ELR (cell line): ENCODE data around the gene POP4.

Source experiments
- DNase-seq: peaks from one replicate; pipeline ENCODE4 v3.0.0-alpha.2; 2015; ENCODE audit warnings: low read depth

Gene POP4

GRCh38 chr19:29576761-29577648 lies 29.1 kb upstream of the POP4 start:
- DNase-seq, result peak; percentile 81

GRCh38 chr19:29577649-29577963 lies 28.5 kb upstream of the POP4 start:
- no peak for DNase-seq

- DNase-seq, result no peak
Observed at GRCh38 chr19:29578349-29578748, 27.7 kb upstream of the POP4 start.

GRCh38 chr19:29579308-29579910 lies 26.7 kb upstream of the POP4 start:
- DNase-seq, result no peak

- no peak for DNase-seq
Observed at GRCh38 chr19:29581398-29581797, 24.7 kb upstream of the POP4 start.

- DNase-seq, result peak; percentile 71
Observed at GRCh38 chr19:29583196-29583999, 22.7 kb upstream of the POP4 start.

GRCh38 chr19:29586401-29586800 lies 19.7 kb upstream of the POP4 start:
- DNase-seq, result peak; percentile 49

- DNase-seq, result no peak
Observed at GRCh38 chr19:29587059-29587458, 19.0 kb upstream of the POP4 start.

- peak; percentile 85 for DNase-seq
Observed at GRCh38 chr19:29587518-29587986, 18.5 kb upstream of the POP4 start.

GRCh38 chr19:29588095-29588494 lies 18.0 kb upstream of the POP4 start:
- DNase-seq, result no peak

GRCh38 chr19:29590278-29590677 lies 15.8 kb upstream of the POP4 start:
- DNase-seq, result peak; percentile 6

GRCh38 chr19:29591670-29592069 lies 14.4 kb upstream of the POP4 start:
- no peak for DNase-seq

GRCh38 chr19:29593869-29594268 lies 12.2 kb upstream of the POP4 start:
- no peak for DNase-seq

- DNase-seq, result no peak
Observed at GRCh38 chr19:29596080-29596727, 9.9 kb upstream of the POP4 start.

GRCh38 chr19:29596885-29597525 lies 9.1 kb upstream of the POP4 start:
- DNase-seq, result peak; percentile 51

GRCh38 chr19:29598036-29598435 lies 8.0 kb upstream of the POP4 start:
- no peak for DNase-seq

GRCh38 chr19:29598496-29598895 lies 7.6 kb upstream of the POP4 start:
- no peak for DNase-seq

GRCh38 chr19:29603308-29603707 lies 2.8 kb upstream of the POP4 start:
- no peak for DNase-seq

- DNase-seq, result no peak
Observed at GRCh38 chr19:29606420-29606747, 301 bp downstream of the POP4 start.

GRCh38 chr19:29609636-29610035 lies 3.6 kb downstream of the POP4 start:
- DNase-seq, result no peak

GRCh38 chr19:29610213-29610573 lies 4.1 kb downstream of the POP4 start:
- no peak for DNase-seq
